ENCODE results near the gene PROC. TPM values are rescaled to one million over a fixed set of nuclear protein-coding genes. Genes with fewer than 3 reads are reported as not detected.

The PROC gene
- total and polyA plus RNA-seq, 2 of the 4 experiments (the other 2 are of a cell fraction), result 0.07 TPM; not detected in 1

- H3K4ac ChIP-seq (ENCODE audit: low read depth, low read length), result no peak overlapping the region
- H3K9me1 ChIP-seq (ENCODE audit: insufficient read depth, low read length), result 0 out of 2 replicates have a peak, but pooled peaks cover 4% of the 10 kb centered on the region
- H3K27me3 ChIP-seq (ENCODE audit: control insufficient read depth, insufficient read depth, low read length), result no peaks in the 10 kb centered on the region
- no peaks in the 10 kb centered on the region for H4K20me1 ChIP-seq (ENCODE audit: insufficient read depth, low read length)
- H2BK15ac ChIP-seq (ENCODE audit: low read depth, low read length), result no peak overlapping the region
- no peak overlapping the region for H2BK5ac ChIP-seq (ENCODE audit: low read depth, low read length, poor library complexity, severe bottlenecking)
- H3K4me2 ChIP-seq (ENCODE audit: low read depth, low read length), result no peak overlapping the region
- H3K79me1 ChIP-seq (ENCODE audit: low read depth in 1 of 2, low read length in 2 of 2), result peaks cover 0 to 6% of the 10 kb centered on the region in 2 experiments; a peak in 1 of 4 replicates
- dilution Hi-C loops (cut with HindIII; ENCODE audit: low sequenced_read_pairs, unreplicated experiment), result no loop called here
- no peak overlapping the region for H2BK120ac ChIP-seq (ENCODE audit: low read depth, low read length)
- no peak overlapping the region for H3K56ac ChIP-seq (ENCODE audit: extremely low read depth, insufficient read depth, low read length)
- H3K4me1 ChIP-seq (ENCODE audit: control insufficient read depth, insufficient read depth, low read length), result peaks cover 1% of the 10 kb centered on the region; the same call in 1 of the 2 replicates
- H2BK20ac ChIP-seq (ENCODE audit: low read depth, low read length), result no peak overlapping the region
- H3K9me3 ChIP-seq (ENCODE audit: control insufficient read depth, insufficient read depth, low read length), result no peaks in the 10 kb centered on the region
- no peak overlapping the region for H4K5ac ChIP-seq (ENCODE audit: low read depth, low read length)
- intact Hi-C loops (cut with micrococcal nuclease), result no loop called here
- ChIA-PET CTCF (no interaction called here), POLR2A (ENCODE audit: unreplicated experiment) (no interaction called here)
- no peak overlapping the region for H2AK5ac ChIP-seq (ENCODE audit: low read depth, low read length)
- H2AFZ ChIP-seq (replicated peaks; ENCODE audit: low read length, poor library complexity), result no peak overlapping the region
- no peak overlapping the region; the same call in 1 of the 2 replicates for H3K18ac ChIP-seq (ENCODE audit: low read depth, low read length)
- H3K27ac ChIP-seq (ENCODE audit: insufficient read depth, low read length), result no peak overlapping the region
- no TSS peak for BruUV-seq (replicated peaks)
- no peak overlapping the region for H4K8ac ChIP-seq (ENCODE audit: low read depth in 2 of 2, low read length in 2 of 2)
- no peaks in the 10 kb centered on the region for H3K36me3 ChIP-seq (ENCODE audit: control insufficient read depth, insufficient read depth, low read length)
- H3K23ac ChIP-seq (ENCODE audit: low read depth, low read length), result no peak overlapping the region
- TF ChIP-seq RAD21 (IDR thresholded peaks at IDR 0.05; ENCODE audit: low read length) (no peak), MAFK (IDR thresholded peaks at IDR 0.05; ENCODE audit: low read depth, low read length) (0 out of 2 replicates have a peak, but pooled peaks have one; percentile 15), MXI1 (IDR thresholded peaks at IDR 0.05; ENCODE audit: borderline replicate concordance, low read depth, low read length) (no peak)
- ATAC-seq (ENCODE audit: low read depth), result no peak
- H3K9ac ChIP-seq (ENCODE audit: low read depth, low read length), result no peak overlapping the region
- H3K14ac ChIP-seq (replicated peaks; ENCODE audit: low read depth, low read length), result no peak overlapping the region; the same call in 1 of the 2 replicates
- H2AK9ac ChIP-seq (replicated peaks; ENCODE audit: low read depth, low read length, poor library complexity), result no peak overlapping the region
- H3K4me3 ChIP-seq (ENCODE audit: insufficient read depth, low read depth, low read length), result no peak overlapping the region
- peak; percentile 37 for DNase-seq
- H4K91ac ChIP-seq (ENCODE audit: insufficient read depth, low read depth, low read length), result no peak overlapping the region
- no CpG with 5 or more reads among the region's 2 CpGs for WGBS, 2 experiments (ENCODE audit: extremely low coverage in 2 of 2, insufficient read length in 1 of 2)
- in situ Hi-C loops (cut with MboI; ENCODE audit: low sequenced_read_pairs), result no loop called here
Observed at GRCh38 chr2:127392133-127392827, 25.9 kb upstream of the PROC start.

All from IMR-90 (cell line).